H9 (cell line): ENCODE data around the gene LIPK. TPM values are rescaled to one million over a fixed set of nuclear protein-coding genes. Genes with fewer than 3 reads are reported as not detected.

Source experiments
- DNase-seq: peaks from one replicate; pipeline ENCODE4 v3.0.0-alpha.2; 2017
- H2AFZ ChIP-seq: one replicate; pipeline ENCODE4 v1.6.1; 2013; ENCODE audit warnings: mild to moderate bottlenecking, low read length, control low read depth, moderate library complexity
- H2AK5ac ChIP-seq: 2 replicates; pipeline ENCODE4 v1.6.1; 2013; ENCODE audit warnings: low read length, control low read depth, mixed read lengths; ENCODE audit not compliant: insufficient read length
- H2BK120ac ChIP-seq: one replicate; pipeline ENCODE4 v1.6.1; 2013; ENCODE audit warnings: low read depth, mild to moderate bottlenecking, low read length, control low read depth, inconsistent platforms; ENCODE audit not compliant: poor library complexity, severe bottlenecking
- H2BK12ac ChIP-seq: 2 replicates; pipeline ENCODE4 v1.6.1; 2013; ENCODE audit warnings: low read length, control low read depth, mixed read lengths, low read depth; ENCODE audit not compliant: insufficient read length
- H2BK15ac ChIP-seq: 2 replicates; pipeline ENCODE4 v1.6.1; 2013; ENCODE audit warnings: low read depth, low read length, control low read depth
- H2BK20ac ChIP-seq: one replicate; pipeline ENCODE4 v1.6.1; 2013; ENCODE audit warnings: low read depth, mild to moderate bottlenecking, low read length, control low read depth, inconsistent platforms; ENCODE audit not compliant: poor library complexity, severe bottlenecking
- H2BK5ac ChIP-seq: 2 replicates; pipeline ENCODE4 v1.6.1; 2013; ENCODE audit warnings: low read length, control low read depth, mixed read lengths; ENCODE audit not compliant: insufficient read length
- H3K14ac ChIP-seq: 2 replicates; pipeline ENCODE4 v1.6.1; 2013; ENCODE audit warnings: low read length, control low read depth; ENCODE audit not compliant: insufficient read depth
- H3K18ac ChIP-seq: 2 replicates; pipeline ENCODE4 v1.6.1; 2013; ENCODE audit warnings: low read depth, mild to moderate bottlenecking, mixed read lengths, low read length, control low read depth; ENCODE audit not compliant: insufficient read length
- H3K23ac ChIP-seq: 2 replicates; pipeline ENCODE4 v1.6.1; 2013; ENCODE audit warnings: low read length, control low read depth, mixed read lengths, low read depth; ENCODE audit not compliant: insufficient read length
- H3K23me2 ChIP-seq: 2 replicates; pipeline ENCODE4 v1.6.1; 2013; ENCODE audit warnings: low read depth, mild to moderate bottlenecking, mixed read lengths, low read length, control low read depth; ENCODE audit not compliant: insufficient read length, poor library complexity, severe bottlenecking
- H3K27ac ChIP-seq: 2 replicates; pipeline ENCODE4 v1.5.1; 2013; ENCODE audit warnings: low read length, control low read depth, mixed read lengths, low read depth; ENCODE audit not compliant: insufficient read length
- H3K27me3 ChIP-seq: 2 replicates; pipeline ENCODE4 v1.6.1; 2013; ENCODE audit warnings: low read length, control low read depth, inconsistent platforms; ENCODE audit not compliant: insufficient read depth
- H3K4ac ChIP-seq: 2 replicates; pipeline ENCODE4 v1.6.1; 2013; ENCODE audit warnings: low read depth, mild to moderate bottlenecking, control low read depth, inconsistent platforms, low read length, moderate library complexity
- H3K4me1 ChIP-seq: 2 replicates; pipeline ENCODE4 v1.6.1; 2013; ENCODE audit warnings: low read length, control low read depth, inconsistent platforms; ENCODE audit not compliant: insufficient read depth
- H3K4me2 ChIP-seq: 2 replicates; pipeline ENCODE4 v1.6.1; 2013; ENCODE audit warnings: low read length, control low read depth, mixed read lengths; ENCODE audit not compliant: insufficient read length, insufficient read depth
- H3K56ac ChIP-seq: 2 replicates; pipeline ENCODE4 v1.6.1; 2013; ENCODE audit warnings: low read depth, mild to moderate bottlenecking, mixed read lengths, low read length, control low read depth; ENCODE audit not compliant: insufficient read length
- H3K79me1 ChIP-seq: 2 replicates; pipeline ENCODE4 v1.6.1; 2013; ENCODE audit warnings: low read depth, mild to moderate bottlenecking, moderate library complexity, low read length, control low read depth, inconsistent platforms; ENCODE audit not compliant: insufficient read depth, poor library complexity, severe bottlenecking
- H3K79me2 ChIP-seq: 2 replicates; pipeline ENCODE4 v1.6.1; 2013; ENCODE audit warnings: low read length, control low read depth, inconsistent platforms; ENCODE audit not compliant: insufficient read depth
- H3K9ac ChIP-seq: 2 replicates; pipeline ENCODE4 v1.6.1; 2013; ENCODE audit warnings: low read length, control low read depth, mixed read lengths; ENCODE audit not compliant: insufficient read length; ENCODE audit errors: extremely low read depth
- H3K9me3 ChIP-seq: one replicate; pipeline ENCODE4 v1.6.1; 2013; ENCODE audit warnings: low read depth, low read length, inconsistent platforms; ENCODE audit not compliant: control insufficient read depth
- H3T11ph ChIP-seq: one replicate; pipeline ENCODE4 v1.6.1; 2013; ENCODE audit warnings: mild to moderate bottlenecking, low read length, control low read depth, inconsistent platforms
- H4K20me1 ChIP-seq: one replicate; pipeline ENCODE4 v1.6.1; 2013; ENCODE audit not compliant: control insufficient read depth, insufficient read length, insufficient read depth
- H4K5ac ChIP-seq: 2 replicates; pipeline ENCODE4 v1.6.1; 2013; ENCODE audit warnings: low read depth, mild to moderate bottlenecking, mixed read lengths, low read length, control low read depth; ENCODE audit not compliant: insufficient read length
- H4K8ac ChIP-seq: replicated peaks from 2 replicates; pipeline ENCODE4 v1.6.1; 2013; ENCODE audit warnings: low read length, control low read depth, mixed read lengths, low read depth; ENCODE audit not compliant: insufficient read length
- H4K91ac ChIP-seq: 2 replicates; pipeline ENCODE4 v1.6.1; 2013; ENCODE audit warnings: low read depth, mild to moderate bottlenecking, moderate library complexity, mixed read lengths, low read length, control low read depth; ENCODE audit not compliant: insufficient read length
- H3K27ac Mint-ChIP-seq, 3 experiments: 2 replicates in 2 of 3; 3 replicates in 1 of 3; pipeline ENCODE4 v1.8.0; 2020 to 2021; ENCODE audit warnings: mixed read lengths in 3 of 3, mild to moderate bottlenecking in 1 of 3, moderate library complexity in 1 of 3
- H3K27me3 Mint-ChIP-seq: 2 replicates; pipeline ENCODE4 v1.8.0; 2021; ENCODE audit warnings: low read depth, mild to moderate bottlenecking, moderate library complexity, mixed read lengths
- H3K36me3 Mint-ChIP-seq, 3 experiments: 2 replicates in 2 of 3; 3 replicates in 1 of 3; pipeline ENCODE4 v1.8.0; 2020 to 2021; ENCODE audit warnings: low read depth in 3 of 3, mixed read lengths in 3 of 3; ENCODE audit not compliant: insufficient read depth in 1 of 3
- H3K4me1 Mint-ChIP-seq, 2 experiments: 2 replicates each; pipeline ENCODE4 v1.8.0; 2020; ENCODE audit warnings: mixed read lengths in 2 of 2
- H3K4me3 Mint-ChIP-seq, 2 experiments: 2 replicates in 1 of 2; 3 replicates in 1 of 2; pipeline ENCODE4 v1.8.0; 2020 to 2021; ENCODE audit warnings: mild to moderate bottlenecking in 2 of 2, mixed read lengths in 2 of 2, moderate library complexity in 1 of 2
- H3K9me3 Mint-ChIP-seq, 2 experiments: 2 replicates in 1 of 2; 3 replicates in 1 of 2; pipeline ENCODE4 v1.8.0; 2020; ENCODE audit warnings: mild to moderate bottlenecking in 2 of 2, mixed read lengths in 2 of 2, moderate library complexity in 1 of 2
- CTCF ChIP-seq: fragments of 200-600 bp; sonication (generic); conservative IDR thresholded peaks from 3 replicates; pipeline ENCODE4 v1.8.0; 2021; ENCODE audit warnings: antibody characterized with exemption, mild to moderate bottlenecking
- WGBS: extraction: QIAGEN DNeasy Blood & Tissue Kit; methylation state at CpG from one replicate; pipeline ENCODE4 v1.1.7; 2013; ENCODE audit warnings: missing lambda C conversion rate, low lambda C conversion rate, mixed read lengths; ENCODE audit not compliant: insufficient read length; ENCODE audit errors: extremely low coverage; 5-methylcytosine and 5-hydroxymethylcytosine counted together
- total RNA-seq: library from RNA; stranded (reverse); gene quantifications from 2 replicates; pipeline ENCODE4 v1.2.1, GENCODE V29; 2021

The LIPK gene
- total RNA-seq, 1 experiment from 2014 or later: not detected

- H2BK12ac ChIP-seq: no peak overlapping the region
- Mint-ChIP-seq H3K36me3 (no peaks in the 10 kb centered on the region), H3K4me3 (no peak overlapping the region), H3K27me3 (no peaks in the 10 kb centered on the region), H3K4me1 (peaks cover 8% of the 10 kb centered on the region in 2 experiments), H3K27ac (no peak overlapping the region; a peak in 2 of 7 replicates), H3K9me3 (no peaks in the 10 kb centered on the region)
- H2AFZ ChIP-seq: no peak overlapping the region
- no CpG with 5 or more reads among the region's 3 CpGs for WGBS
- H3K9me3 ChIP-seq: no peaks in the 10 kb centered on the region
- H4K91ac ChIP-seq: no peak overlapping the region
- no peak overlapping the region for H4K8ac ChIP-seq
- no peaks in the 10 kb centered on the region for H3K79me1 ChIP-seq
- H3K23me2 ChIP-seq: no peaks in the 10 kb centered on the region
- H3K23ac ChIP-seq: no peak overlapping the region
- no peak overlapping the region for H3K9ac ChIP-seq
- no peak overlapping the region for H3T11ph ChIP-seq
- H2BK15ac ChIP-seq: no peak overlapping the region
- H4K5ac ChIP-seq: no peak overlapping the region
- H3K27me3 ChIP-seq: no peaks in the 10 kb centered on the region
- no peaks in the 10 kb centered on the region for H3K79me2 ChIP-seq
- no peaks in the 10 kb centered on the region for H4K20me1 ChIP-seq
- no peak overlapping the region for H3K27ac ChIP-seq
- H3K4me1 ChIP-seq: no peaks in the 10 kb centered on the region
- no peak overlapping the region for H2BK20ac ChIP-seq
- no peak overlapping the region for H2BK5ac ChIP-seq
- H3K56ac ChIP-seq: no peak overlapping the region
- no peak overlapping the region for H3K4ac ChIP-seq
- TF ChIP-seq CTCF: no peak
- DNase-seq: no peak
- H3K14ac ChIP-seq: no peak overlapping the region
- H3K18ac ChIP-seq: no peak overlapping the region
- no peak overlapping the region for H2BK120ac ChIP-seq
- H3K4me2 ChIP-seq: no peak overlapping the region
- no peak overlapping the region for H2AK5ac ChIP-seq
Measured at GRCh38 chr10:88755753-88756152, 49.7 kb downstream of the LIPK start.
